ENCODE data around the gene FAM228B.

GRCh38 chr2:24163601-24164000 is 40.3 kb downstream of the FAM228B start:
- TF ChIP-seq, protein P1, sequence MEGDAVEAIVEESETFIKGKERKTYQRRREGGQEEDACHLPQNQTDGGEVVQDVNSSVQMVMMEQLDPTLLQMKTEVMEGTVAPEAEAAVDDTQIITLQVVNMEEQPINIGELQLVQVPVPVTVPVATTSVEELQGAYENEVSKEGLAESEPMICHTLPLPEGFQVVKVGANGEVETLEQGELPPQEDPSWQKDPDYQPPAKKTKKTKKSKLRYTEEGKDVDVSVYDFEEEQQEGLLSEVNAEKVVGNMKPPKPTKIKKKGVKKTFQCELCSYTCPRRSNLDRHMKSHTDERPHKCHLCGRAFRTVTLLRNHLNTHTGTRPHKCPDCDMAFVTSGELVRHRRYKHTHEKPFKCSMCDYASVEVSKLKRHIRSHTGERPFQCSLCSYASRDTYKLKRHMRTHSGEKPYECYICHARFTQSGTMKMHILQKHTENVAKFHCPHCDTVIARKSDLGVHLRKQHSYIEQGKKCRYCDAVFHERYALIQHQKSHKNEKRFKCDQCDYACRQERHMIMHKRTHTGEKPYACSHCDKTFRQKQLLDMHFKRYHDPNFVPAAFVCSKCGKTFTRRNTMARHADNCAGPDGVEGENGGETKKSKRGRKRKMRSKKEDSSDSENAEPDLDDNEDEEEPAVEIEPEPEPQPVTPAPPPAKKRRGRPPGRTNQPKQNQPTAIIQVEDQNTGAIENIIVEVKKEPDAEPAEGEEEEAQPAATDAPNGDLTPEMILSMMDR (conservative IDR thresholded peaks at IDR 0.05; ENCODE audit: low read length) = no peak
- no peak for TF ChIP-seq EZH2phosphoT487 (IDR thresholded peaks at IDR 0.05; ENCODE audit: borderline replicate concordance)

Measured in Loucy (cell line).